Muscle of arm (tissue), 12 donors: ENCODE measurements around the gene ELOA. TPM values are rescaled to one million over a fixed set of nuclear protein-coding genes. Genes with fewer than 3 reads are reported as not detected.
"Not testable (repeated sequence)": the region's sequence is repeated elsewhere in the genome, so short reads cannot be mapped to it uniquely, and the experiment has no call there.

Source experiments
- DNase-seq: peaks from one replicate; pipeline ENCODE4 v3.0.0-alpha.2; 2013
- polyA plus RNA-seq, 12 donors: library from polyadenylated mRNA; unstranded; fragments of 120-200 nt; gene quantifications; one replicate each; pipeline ENCODE4 v1.2.1, GENCODE V29; 2013; ENCODE audit not compliant: insufficient read length in 12 of 12

The ELOA gene
- polyA plus RNA-seq, 12 donors: 23.3 to 33.8 (median 30.6) TPM; not detected in 1

- no peak for DNase-seq
Observed at GRCh38 chr1:23799255-23799569, 55.9 kb downstream of the ELOA start.

DNA sequence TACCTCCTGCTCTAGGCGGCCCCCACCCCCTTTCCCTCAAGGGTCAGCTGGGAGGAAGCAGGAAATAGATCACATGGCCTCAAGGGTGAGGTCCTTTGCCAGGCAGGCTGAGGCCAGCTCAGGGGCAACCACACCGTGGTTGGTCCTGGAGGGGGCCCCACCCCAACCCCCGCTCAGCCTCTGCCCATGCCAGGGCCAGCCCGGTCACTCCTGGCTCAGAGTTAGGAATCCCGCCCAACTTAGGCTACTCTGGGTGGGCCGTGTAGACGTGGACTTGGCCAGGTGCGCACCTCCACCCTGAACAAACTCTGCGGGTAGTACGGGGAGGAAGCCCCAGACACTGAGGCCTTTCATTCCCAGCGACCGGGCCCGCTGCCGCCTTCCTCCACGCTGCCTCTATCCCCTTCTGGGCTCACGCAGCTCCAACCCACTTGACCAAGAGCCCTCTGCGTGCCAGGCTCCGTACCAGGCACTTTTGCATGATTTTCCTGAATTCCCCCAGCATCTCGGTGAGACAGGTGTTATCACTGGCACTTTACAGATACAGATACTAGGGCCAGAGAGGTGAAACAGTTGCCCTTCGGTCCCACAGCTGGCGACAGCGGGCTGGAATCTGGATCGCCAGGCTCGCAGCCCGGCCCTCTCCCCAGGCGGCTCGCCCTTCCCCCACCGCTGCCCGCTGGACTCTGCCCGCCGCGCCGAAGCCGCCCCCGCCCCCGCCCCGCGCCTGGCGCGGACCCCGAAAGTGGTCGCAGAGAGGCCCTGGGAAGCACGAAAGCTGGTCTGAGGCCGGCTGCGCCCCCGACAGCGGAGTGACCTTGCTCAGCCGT, 56.5 kb downstream of the ELOA start:
- no peak for DNase-seq

- peak; percentile 97 for DNase-seq
Observed at GRCh38 chr1:23800400-23801337, 57.4 kb downstream of the ELOA start, which contains the start of gene GALE. TSS of gene GALE (minus strand) at chr1:23800754. CDS start at chr1:23799007, 1,747 bp downstream.

DNA sequence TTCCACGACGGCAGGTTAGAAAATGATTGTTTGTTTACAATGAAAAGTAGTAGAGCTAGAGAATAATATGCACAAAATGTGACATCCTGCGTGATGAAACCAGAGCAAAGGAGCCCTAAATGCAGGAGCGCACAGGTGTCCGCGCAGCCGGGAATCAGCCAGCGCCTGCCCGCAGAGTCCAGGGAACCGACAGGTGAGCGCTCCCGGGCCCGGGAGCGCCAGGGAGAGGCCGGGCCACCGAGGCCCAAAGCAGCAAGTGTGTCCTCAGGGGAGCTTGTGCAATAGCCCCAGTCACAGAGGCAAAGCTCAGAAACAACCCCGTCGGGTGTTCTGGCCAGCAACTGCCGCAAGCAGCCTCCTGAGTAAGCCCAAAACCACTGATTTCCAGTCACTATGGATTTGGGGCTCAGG, 58.1 kb downstream of the ELOA start:
- DNase-seq: no peak

DNA sequence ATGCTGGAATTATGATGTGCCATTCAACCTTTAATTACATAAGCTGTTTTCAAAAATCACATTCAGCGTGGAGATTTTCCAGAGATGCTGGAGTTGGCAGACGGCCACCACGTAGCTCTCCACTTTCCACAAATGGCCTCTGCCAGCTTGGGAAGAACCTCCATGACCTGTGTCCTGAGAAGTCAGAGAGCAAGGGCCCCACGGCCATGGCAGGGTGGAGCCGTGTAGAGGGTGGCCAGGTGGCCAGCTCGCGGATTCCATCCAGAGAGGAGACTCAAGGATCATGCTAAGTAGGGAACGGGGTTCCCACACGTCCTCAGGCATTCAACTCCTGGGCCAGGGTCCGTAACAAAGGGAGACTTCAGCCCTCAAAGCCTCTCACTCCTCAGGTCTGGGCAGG, 58.6 kb downstream of the ELOA start:
- DNase-seq: no peak

DNA sequence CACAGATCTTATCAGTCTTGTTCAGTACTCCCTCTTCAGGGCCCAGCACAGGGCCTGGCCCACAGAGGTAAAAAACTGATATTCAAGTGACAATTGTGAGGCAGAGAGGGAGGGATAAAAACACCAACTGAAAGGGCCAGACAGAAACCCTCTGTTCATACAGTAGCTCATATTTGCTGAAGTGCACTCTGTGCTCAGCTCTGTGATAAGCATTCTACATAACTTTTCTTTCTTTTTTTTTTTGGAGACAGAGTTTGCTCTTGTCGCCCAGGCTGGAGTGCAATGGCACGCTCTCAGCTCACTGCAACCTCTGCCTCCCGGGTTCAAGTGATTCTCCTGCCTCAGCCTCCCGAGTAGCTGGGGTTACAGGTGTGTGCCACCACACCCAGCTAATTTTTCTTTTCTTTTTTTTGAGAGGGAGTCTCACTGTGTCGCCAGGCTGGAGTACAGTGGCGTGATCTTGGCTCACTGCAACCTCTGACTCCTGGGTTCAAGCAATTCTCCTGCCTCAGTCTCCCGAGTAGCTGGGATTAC, 59.6 kb downstream of the ELOA start:
- DNase-seq: not testable (repeated sequence)

GRCh38 chr1:23803674-23804073, 60.4 kb downstream of the ELOA start:
- DNase-seq: no peak

GRCh38 chr1:23804183-23804835, 61.0 kb downstream of the ELOA start:
- DNase-seq: no peak

DNA sequence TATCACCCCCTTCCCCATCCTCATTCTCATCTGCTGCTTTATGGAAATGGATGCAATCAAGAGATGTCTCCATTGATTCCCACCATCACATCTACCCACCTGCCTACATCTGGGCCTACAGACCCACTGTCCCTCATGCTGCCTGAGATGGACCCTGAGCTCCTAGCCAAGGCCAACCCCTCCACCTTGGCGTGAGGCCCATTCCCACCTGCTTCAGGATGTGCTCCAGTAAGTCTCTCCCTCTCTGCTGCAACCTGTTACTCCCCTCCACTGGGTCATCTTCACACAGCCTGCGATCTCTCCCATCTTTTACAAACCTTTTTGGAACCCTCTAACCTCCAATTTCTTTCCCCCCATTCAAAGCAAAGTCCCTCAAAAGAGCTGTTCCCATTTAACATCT, 61.8 kb downstream of the ELOA start:
- no peak for DNase-seq

GRCh38 chr1:23806280-23806679, 63.0 kb downstream of the ELOA start:
- DNase-seq: no peak

DNA sequence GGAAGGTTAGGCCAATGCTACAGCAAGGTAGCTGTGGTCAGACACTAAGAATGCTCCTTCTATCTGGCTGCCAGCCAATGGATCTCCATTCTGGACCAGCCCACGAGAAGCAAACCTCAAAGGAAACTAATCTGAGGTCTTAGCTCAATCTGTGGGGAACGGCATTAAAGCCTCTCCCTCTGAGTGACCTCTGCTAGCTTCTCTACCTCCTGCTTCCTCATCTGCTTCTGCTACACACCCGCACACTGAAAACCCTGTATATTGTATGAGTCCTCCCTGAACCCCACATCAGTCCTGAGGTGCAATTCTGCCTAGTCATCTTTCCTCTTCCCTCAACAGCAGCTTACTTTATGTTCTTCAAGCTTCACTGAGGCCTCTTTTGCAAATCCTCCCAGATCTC, 64.2 kb downstream of the ELOA start:
- no peak for DNase-seq

DNA sequence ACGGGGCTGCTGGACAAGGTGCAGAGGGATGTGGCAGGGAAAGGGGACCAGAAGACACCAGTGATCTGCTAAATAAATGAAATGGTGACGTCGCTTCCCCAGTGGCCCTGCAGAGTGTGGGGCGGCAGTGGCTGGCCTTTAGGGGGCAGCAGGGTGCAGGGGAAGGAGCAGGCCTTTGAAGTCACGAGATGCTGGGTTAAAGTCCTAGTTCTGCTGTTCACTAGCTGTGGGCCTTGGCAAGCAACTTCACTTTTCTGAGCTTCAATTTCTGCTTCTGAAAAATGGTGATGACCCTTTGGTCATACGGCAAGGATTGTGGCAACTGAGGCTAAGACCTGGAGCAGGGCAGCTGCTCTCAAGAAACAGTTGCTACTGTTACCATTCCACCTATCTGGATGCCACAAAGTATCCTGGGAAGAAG, 66.5 kb downstream of the ELOA start:
- no peak for DNase-seq

GRCh38 chr1:23810818-23811540, 67.7 kb downstream of the ELOA start:
- no peak for DNase-seq

Other genes with a start within 250 kb of the ELOA start
- 1 to 10 TPM in 11 of 12 donors, not detected in 1; 2.0 to 7.1 (median 4.4) TPM for gene E2F2, start 212.2 kb upstream of the ELOA start, polyA plus RNA-seq
- 10 to 100 TPM in 11 of 12 donors, not detected in 1; 38.4 to 74.6 (median 61.2) TPM for gene ID3, start 184.0 kb upstream of the ELOA start, polyA plus RNA-seq
- 1,000 to 10,000 TPM in 11 of 12 donors, not detected in 1; 2,755 to 4,003 (median 2,978) TPM for gene RPL11, start 51.7 kb upstream of the ELOA start, polyA plus RNA-seq
- 10 to 100 TPM in 11 of 12 donors, not detected in 1; 32.9 to 54.7 (median 40.8) TPM for gene PITHD1, start 34.9 kb downstream of the ELOA start, polyA plus RNA-seq
- gene LYPLA2, start 47.7 kb downstream of the ELOA start, polyA plus RNA-seq: 10 to 100 TPM in 11 of 12 donors, not detected in 1; 24.0 to 61.1 (median 28.7) TPM
- 10 to 100 TPM in 11 of 12 donors, not detected in 1; 12.9 to 69.3 (median 19.7) TPM for gene GALE, start 57.3 kb downstream of the ELOA start, polyA plus RNA-seq
- 10 to 100 TPM in 11 of 12 donors, not detected in 1; 13.2 to 28.0 (median 22.5) TPM for gene HMGCL, start 82.0 kb downstream of the ELOA start, polyA plus RNA-seq
- gene FUCA1, start 124.8 kb downstream of the ELOA start, polyA plus RNA-seq: 10 to 100 TPM in 11 of 12 donors, not detected in 1; 11.4 to 21.9 (median 15.5) TPM
- under 1 TPM in 9 of 12 donors, not detected in 3; 0.03 to 0.47 (median 0.08) TPM for gene CNR2, start 169.9 kb downstream of the ELOA start, polyA plus RNA-seq
- gene PNRC2, start 216.4 kb downstream of the ELOA start, polyA plus RNA-seq: 100 to 1,000 TPM in 11 of 12 donors, not detected in 1; 100 to 180 (median 108) TPM
- 100 to 1,000 TPM in 10 of 12 donors, 10 to 100 TPM in 1, not detected in 1; 83.8 to 188 (median 133) TPM for gene SRSF10, start 236.9 kb downstream of the ELOA start, polyA plus RNA-seq